Raji (cell line): Measurements from ENCODE around the gene NIBAN1.

Experiments
- POLR2A ChIP-seq: IDR thresholded peaks from 2 replicates; pipeline ENCODE4 v1.6.1; 2011; ENCODE audit warnings: low read depth, low read length, control low read depth; ENCODE audit not compliant: insufficient read depth

NIBAN1 gene

GRCh38 chr1:184975208-184975870, 1.0 kb upstream of the NIBAN1 start:
- no peak for TF ChIP-seq POLR2A

- no peak for TF ChIP-seq POLR2A
Observed at GRCh38 chr1:184974837-184975115, 468 bp upstream of the NIBAN1 start.

GRCh38 chr1:184973272-184974055, 844 bp downstream of the NIBAN1 start:
- peak; percentile 22; the same call in 1 of the 2 replicates for TF ChIP-seq POLR2A

GRCh38 chr1:184972315-184973055, 1.8 kb downstream of the NIBAN1 start:
- TF ChIP-seq POLR2A, result no peak

GRCh38 chr1:184971522-184972265, 2.6 kb downstream of the NIBAN1 start:
- TF ChIP-seq POLR2A, result no peak

GRCh38 chr1:184970691-184971161, 3.6 kb downstream of the NIBAN1 start:
- TF ChIP-seq POLR2A, result no peak

GRCh38 chr1:184966989-184967388, 7.3 kb downstream of the NIBAN1 start:
- no peak for TF ChIP-seq POLR2A

GRCh38 chr1:184965944-184966860, 8.1 kb downstream of the NIBAN1 start:
- TF ChIP-seq POLR2A, result no peak

- TF ChIP-seq POLR2A, result no peak
Observed at GRCh38 chr1:184965439-184965838, 8.9 kb downstream of the NIBAN1 start.

GRCh38 chr1:184959626-184960025, 14.7 kb downstream of the NIBAN1 start:
- no peak for TF ChIP-seq POLR2A

- TF ChIP-seq POLR2A, result no peak
Observed at GRCh38 chr1:184958554-184959353, 15.6 kb downstream of the NIBAN1 start.

- TF ChIP-seq POLR2A, result no peak
Observed at GRCh38 chr1:184956999-184957700, 17.2 kb downstream of the NIBAN1 start.
